ENCODE results near the gene NRXN3.

The NRXN3 gene

GRCh38 chr14:78335531-78335930 lies 165.4 kb downstream of the NRXN3 start:
- DNase-seq (ENCODE audit: extremely low read depth, low read depth): no peak

GRCh38 chr14:78340250-78340649 lies 170.1 kb downstream of the NRXN3 start:
- no peak overlapping the region for H3K4me3 ChIP-seq (replicated peaks; ENCODE audit: low read depth, low read length)
- TF ChIP-seq CTCF (IDR thresholded peaks at IDR 0.05; ENCODE audit: low read depth, low read length, missing control alignments): no peak
- DNase-seq (ENCODE audit: extremely low read depth, low read depth): no peak

More at GRCh38 chr14:78335531-78335930, 165.4 kb downstream of the NRXN3 start:
- no peak for TF ChIP-seq CTCF (IDR thresholded peaks at IDR 0.05; ENCODE audit: low read depth, low read length, missing control alignments)
- no peak overlapping the region for H3K4me3 ChIP-seq (replicated peaks; ENCODE audit: low read depth, low read length)

- DNase-seq (ENCODE audit: extremely low read depth, low read depth): no peak
- H3K4me3 ChIP-seq (replicated peaks; ENCODE audit: low read depth, low read length): no peak overlapping the region
- TF ChIP-seq CTCF (IDR thresholded peaks at IDR 0.05; ENCODE audit: low read depth, low read length, missing control alignments): no peak
These were observed 171.7 kb downstream of the NRXN3 start for GRCh38 chr14:78341827-78342389.

- DNase-seq (ENCODE audit: extremely low read depth, low read depth): no peak
- TF ChIP-seq CTCF (IDR thresholded peaks at IDR 0.05; ENCODE audit: low read depth, low read length, missing control alignments): no peak
- no peak overlapping the region for H3K4me3 ChIP-seq (replicated peaks; ENCODE audit: low read depth, low read length)
These were observed 172.7 kb downstream of the NRXN3 start for GRCh38 chr14:78342879-78343278.

GRCh38 chr14:78344290-78344689 lies 174.1 kb downstream of the NRXN3 start:
- no peak for DNase-seq (ENCODE audit: extremely low read depth, low read depth)
- TF ChIP-seq CTCF (IDR thresholded peaks at IDR 0.05; ENCODE audit: low read depth, low read length, missing control alignments): no peak
- H3K4me3 ChIP-seq (replicated peaks; ENCODE audit: low read depth, low read length): no peak overlapping the region

- DNase-seq (ENCODE audit: extremely low read depth, low read depth): no peak
- H3K4me3 ChIP-seq (replicated peaks; ENCODE audit: low read depth, low read length): no peak overlapping the region
- TF ChIP-seq CTCF (IDR thresholded peaks at IDR 0.05; ENCODE audit: low read depth, low read length, missing control alignments): no peak
These were observed 175.1 kb downstream of the NRXN3 start for GRCh38 chr14:78345131-78345744.

GRCh38 chr14:78346747-78347146 lies 176.6 kb downstream of the NRXN3 start:
- DNase-seq (ENCODE audit: extremely low read depth, low read depth): no peak
- TF ChIP-seq CTCF (IDR thresholded peaks at IDR 0.05; ENCODE audit: low read depth, low read length, missing control alignments): no peak
- H3K4me3 ChIP-seq (replicated peaks; ENCODE audit: low read depth, low read length): no peak overlapping the region

Data from HFF-Myc (cell line).